HepG2 (cell line): ENCODE measurements around the gene TP53TG5. TPM values are rescaled to one million over a fixed set of nuclear protein-coding genes. Genes with fewer than 3 reads are reported as not detected.
A peak's percentile ranks its signal among the peaks of the same experiment; 100 is the strongest.

ENCODE experiments used
- ATAC-seq: fragments of 200-7000 bp; cut with Tn5 transposase; 3 replicates; pipeline ENCODE4 v1.9.1; 2020; ENCODE audit warnings: mild to moderate bottlenecking, moderate library complexity
- BruUV-seq: library from RNA; stranded (reverse); fragments of 400-500 nt; replicated peaks from 2 replicates; lab custom pipeline; 2021; lab: Mats Ljungman, UMichigan
- CTCF ChIA-PET: fragments of 300-600 bp; formaldehyde crosslinking; extraction: SDS; loops from one replicate; lab custom pipeline; 2021; ENCODE audit warnings: low total read pairs, inconsistent platforms, low intra/inter-chr PET ratio; lab: Yijun Ruan, JAX
- POLR2A ChIA-PET: fragments of 350-600 bp; sonication (Branson Sonifier 250); formaldehyde crosslinking; loops from one replicate; lab custom pipeline; 2020; ENCODE audit warnings: antibody characterized with exemption, inconsistent platforms; lab: Yijun Ruan, JAX
- DNase-seq: peaks from one replicate; pipeline ENCODE4 v3.0.0-alpha.2; 2015; ENCODE audit warnings: low spot score
- FAIRE-seq: peaks from 3 replicates; lab custom pipeline; 2011; peaks lifted over from hg19 to GRCh38; lab: Jason Lieb, UNC
- H2AFZ ChIP-seq: one replicate; pipeline ENCODE4 v1.6.1; 2011; ENCODE audit warnings: low read length, inconsistent platforms
- H3K27ac ChIP-seq: fragments of 300-600 bp; 3 replicates; pipeline ENCODE4 v1.8.0; 2011; ENCODE audit warnings: mixed run types, mild to moderate bottlenecking, mixed read lengths, low read length, inconsistent platforms; ENCODE audit not compliant: insufficient read depth; ENCODE audit errors: extremely low read length
- H3K27me3 ChIP-seq, 2 experiments: fragments of 200-600 bp in 1 of 2; 2 replicates in 1 of 2; 3 replicates in 1 of 2; pipeline versions ENCODE4 v1.6.0 to v1.8.0; 2011; ENCODE audit warnings: low read length in 2 of 2, mild to moderate bottlenecking in 2 of 2, moderate library complexity in 2 of 2, inconsistent platforms in 1 of 2; ENCODE audit not compliant: insufficient read depth in 2 of 2, control insufficient read depth in 1 of 2
- H3K36me3 ChIP-seq, 2 experiments: fragments of 200-600 bp in 1 of 2; replicated peaks in 1 of 2; 2 replicates in 1 of 2; 3 replicates in 1 of 2; pipeline versions ENCODE4 v1.5.1 to v1.8.0; 2011; ENCODE audit warnings: low read length in 2 of 2, inconsistent platforms in 1 of 2; ENCODE audit not compliant: insufficient read depth in 2 of 2, control insufficient read depth in 1 of 2
- H3K4me1 ChIP-seq: 2 replicates; pipeline ENCODE4 v1.5.1; 2012; ENCODE audit warnings: low read length, inconsistent platforms; ENCODE audit not compliant: insufficient read depth
- H3K4me2 ChIP-seq: 2 replicates; pipeline ENCODE4 v1.6.0; 2011; ENCODE audit warnings: low read depth, low read length, inconsistent platforms
- H3K4me3 ChIP-seq, 3 experiments: fragments of 200-600 bp in 1 of 3; sonication (generic), shearing (Covaris generic) in 1 of 3; replicated peaks in 1 of 3; 2 replicates each; pipeline ENCODE4 v1.5.1; 2011 to 2016; ENCODE audit warnings: low read length in 3 of 3, inconsistent platforms in 2 of 3, low read depth in 2 of 3, mild to moderate bottlenecking in 2 of 3, control low read depth in 1 of 3, mixed read lengths in 1 of 3; ENCODE audit not compliant: insufficient read depth in 1 of 3
- H3K79me2 ChIP-seq: one replicate; pipeline ENCODE4 v1.6.1; 2011; ENCODE audit warnings: low read length, inconsistent platforms; ENCODE audit not compliant: insufficient read depth
- H3K9ac ChIP-seq: 2 replicates; pipeline ENCODE4 v1.6.0; 2011; ENCODE audit warnings: mild to moderate bottlenecking, low read depth, low read length, inconsistent platforms; ENCODE audit not compliant: insufficient read depth
- H3K9me3 ChIP-seq: 2 replicates; pipeline ENCODE4 v1.5.1; 2012; ENCODE audit warnings: mild to moderate bottlenecking, low read length
- H4K20me1 ChIP-seq: 2 replicates; pipeline ENCODE4 v1.6.0; 2011; ENCODE audit warnings: inconsistent platforms, mild to moderate bottlenecking, low read length, moderate library complexity; ENCODE audit not compliant: insufficient read depth
- ADNP ChIP-seq: sonication (generic); formaldehyde crosslinking; IDR thresholded peaks from 2 replicates; pipeline ENCODE4 v1.4.0; 2020; ENCODE audit warnings: missing genetic modification reagents
- CHD4 ChIP-seq: fragments of 200-600 bp; sonication (generic); IDR thresholded peaks from 2 replicates; pipeline ENCODE4 v1.7.0; 2017; ENCODE audit warnings: mild to moderate bottlenecking, low read length, borderline replicate concordance
- KAT8 ChIP-seq: IDR thresholded peaks from 2 replicates; pipeline ENCODE4 v1.6.1; 2016; ENCODE audit warnings: missing genetic modification reagents, missing compliant biosample characterization
- KDM1A ChIP-seq: IDR thresholded peaks from 2 replicates; pipeline ENCODE4 v1.6.1; 2016; ENCODE audit warnings: missing compliant biosample characterization
- RCOR2 ChIP-seq: IDR thresholded peaks from 2 replicates; pipeline ENCODE4 v1.6.1; 2016; ENCODE audit warnings: missing biosample characterization, missing genetic modification reagents
- TBX2 ChIP-seq: sonication (generic); formaldehyde crosslinking; IDR thresholded peaks from 2 replicates; pipeline ENCODE4 v1.5.0; 2020; ENCODE audit warnings: missing genetic modification reagents, mild to moderate bottlenecking, borderline replicate concordance
- ZMYM3 ChIP-seq: sonication (generic); formaldehyde crosslinking; IDR thresholded peaks from 2 replicates; pipeline ENCODE4 v1.5.1; 2020; ENCODE audit warnings: mild to moderate bottlenecking, missing genetic modification reagents
- ZNF121 ChIP-seq: sonication (generic); formaldehyde crosslinking; IDR thresholded peaks from 2 replicates; pipeline ENCODE4 v1.5.0; 2020; ENCODE audit warnings: mild to moderate bottlenecking, missing genetic modification reagents
- ZNF629 ChIP-seq: sonication (generic); formaldehyde crosslinking; conservative IDR thresholded peaks from 2 replicates; pipeline ENCODE4 v1.5.0; 2020; ENCODE audit warnings: missing genetic modification reagents
- ZNF83 ChIP-seq: sonication (generic); formaldehyde crosslinking; IDR thresholded peaks from 2 replicates; pipeline ENCODE4 v1.4.0; 2020; ENCODE audit warnings: missing genetic modification reagents, mild to moderate bottlenecking, borderline replicate concordance
- WGBS: methylation state at CpG from one replicate; pipeline ENCODE4 v1.1.6; 2017; ENCODE audit warnings: low lambda C conversion rate; 5-methylcytosine and 5-hydroxymethylcytosine counted together
- in situ Hi-C: cut with HindIII; loops from 2 replicates; pipeline ENCODE4 v1.10.0; 2017; ENCODE audit warnings: low pct_unique_long_range_greater_than_20kb; ENCODE audit not compliant: extremely low pct_ligation_motif_present
- intact Hi-C: fragments of 100-400 bp; cut with micrococcal nuclease; formaldehyde crosslinking; loops from one replicate; pipeline ENCODE4 v1.10.0; 2022; ENCODE audit not compliant: unreplicated experiment
- polyA plus RNA-seq, 8 experiments: library from polyadenylated mRNA; depleted of rRNA in 3 of 8; stranded (reverse) in 7 of 8; unstranded in 1 of 8; fragments of >200 nt; fragmentation: Illumina TruSeq in 4 of 8; extraction: Trizol in 4 of 8; gene quantifications; 2 replicates each; pipeline versions ENCODE4 v1.2.1 to v1.2.3, GENCODE V29; 2011 to 2016; ENCODE audit warnings: low read depth in 4 of 8, missing spikeins in 1 of 8, mixed read lengths in 1 of 8; ENCODE audit not compliant: insufficient read depth in 1 of 8
- total RNA-seq, 5 experiments: library from RNA; depleted of rRNA; stranded (reverse); fragments of >200 nt; fragmentation: Illumina TruSeq; extraction: Trizol; gene quantifications; 2 replicates each; pipeline ENCODE4 v1.2.3, GENCODE V29; 2016; ENCODE audit warnings: low read depth in 1 of 5
- TF ChIP-seq, protein P1 (sequence below): sonication (generic); formaldehyde crosslinking; IDR thresholded peaks from 2 replicates; pipeline ENCODE4 v1.4.0; 2020; ENCODE audit warnings: missing genetic modification reagents

Gene TP53TG5
- total and polyA plus RNA-seq, 2 of the 13 experiments (the other 11 are each of a cell fraction or from before 2014, with no cell fraction given), result 0.11 TPM; not detected in 1

DNA sequence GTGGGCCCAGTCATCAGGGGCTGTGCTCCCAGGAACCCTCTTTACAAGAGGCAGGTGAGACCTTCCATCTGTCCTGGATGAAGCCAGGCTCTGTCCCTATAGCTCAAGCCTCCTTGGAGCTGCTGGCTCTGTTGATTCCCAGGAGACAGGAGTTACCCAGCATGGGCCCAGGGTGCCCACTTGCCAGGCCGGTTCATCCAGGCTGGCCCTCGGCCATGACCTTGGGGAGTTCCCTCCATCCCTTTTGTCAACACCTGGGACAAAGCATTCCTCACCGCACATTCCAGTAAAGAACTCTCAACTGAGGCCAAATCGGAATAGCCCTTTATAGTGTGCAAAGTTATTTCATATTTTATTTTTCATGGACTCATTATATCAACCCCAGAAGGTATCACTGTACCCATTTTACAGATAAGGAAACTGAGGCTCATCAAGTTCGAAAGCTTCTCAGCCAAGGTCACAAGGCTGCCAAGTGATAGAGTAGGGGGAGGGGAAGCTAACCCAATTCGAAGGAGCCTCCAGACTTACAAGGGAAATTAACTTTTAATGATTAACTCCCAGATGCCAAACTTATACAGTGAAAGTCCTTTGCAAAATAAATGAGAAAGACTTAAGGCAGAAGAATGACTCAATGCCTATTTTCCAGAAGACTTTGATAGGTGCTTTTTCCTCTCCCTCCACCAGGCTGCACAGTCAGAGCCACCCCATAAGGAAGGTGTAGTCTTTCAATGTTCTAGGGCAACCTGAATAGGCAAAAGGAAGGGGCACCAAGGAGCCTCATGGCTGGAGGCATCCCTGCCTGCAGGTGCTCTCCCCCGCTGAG lies 48.4 kb downstream of the TP53TG5 start:
- intact Hi-C loops (no loop called here), in situ Hi-C loops (no loop called here)
- Histone ChIP-seq H3K4me2 (no peak overlapping the region), H3K27me3 (no peaks in the 10 kb centered on the region), H3K4me3 (no peak overlapping the region), H3K27ac (no peak overlapping the region), H3K36me3 (peaks cover 42 to 62% of the 10 kb centered on the region in 2 experiments), H3K9me3 (no peaks in the 10 kb centered on the region)
- ATAC-seq, result peak; percentile 35
- POLR2A ChIA-PET, result interaction anchor here (1.0 to 2.0 kb wide), 3 partner anchors 13 to 33 kb away, joined by 3 to 8 read pairs (median 5); partner anchors contain the start of gene SYS1
- DNase-seq, result no peak
- CTCF ChIA-PET, result no interaction called here
- no TSS peak for BruUV-seq
- 72% methylated on average over 7 of the region's 7 CpGs for WGBS
- FAIRE-seq, result no peak
- TF ChIP-seq, protein P1, sequence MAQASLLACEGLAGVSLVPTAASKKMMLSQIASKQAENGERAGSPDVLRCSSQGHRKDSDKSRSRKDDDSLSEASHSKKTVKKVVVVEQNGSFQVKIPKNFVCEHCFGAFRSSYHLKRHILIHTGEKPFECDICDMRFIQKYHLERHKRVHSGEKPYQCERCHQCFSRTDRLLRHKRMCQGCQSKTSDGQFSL (CRISPR knock-in tag), result no peak
- TF ChIP-seq RCOR2 (peak; percentile 53; the same call in 1 of the 2 replicates), TBX2 (CRISPR knock-in tag) (0 out of 2 replicates have a peak, but pooled peaks have one; percentile 31), KAT8 (no peak), ZNF83 (CRISPR knock-in tag) (no peak), ZNF629 (CRISPR knock-in tag) (peak; percentile 96), ZNF121 (CRISPR knock-in tag) (no peak), CHD4 (peak; percentile 98), ADNP (CRISPR knock-in tag) (0 out of 2 replicates have a peak, but pooled peaks have one; percentile 28), KDM1A (CRISPR knock-in tag) (peak; percentile 54; the same call in 1 of the 2 replicates), ZMYM3 (peak; percentile 75; the same call in 1 of the 2 replicates)
- TF ChIP-seq, all 625 proteins: peak for 7
- Histone ChIP-seq H3K4me1 (no peaks in the 10 kb centered on the region), H2AFZ (no peak overlapping the region), H3K79me2 (no peaks in the 10 kb centered on the region), H4K20me1 (no peaks in the 10 kb centered on the region), H3K9ac (no peak overlapping the region)
